Measurements from ENCODE around the gene BMPR1B.
"Not testable (repeated sequence)": the region's sequence is repeated elsewhere in the genome, so short reads cannot be mapped to it uniquely, and the experiment has no call there.

BMPR1B gene

GRCh38 chr4:95170176-95170575, 412.4 kb downstream of the BMPR1B start:
- Histone ChIP-seq H3K27ac (ENCODE audit: low read depth, low read length) (no peak overlapping the region), H3K36me3 (ENCODE audit: control insufficient read depth in 5 of 5, insufficient read depth in 5 of 5, low read length in 5 of 5) (no peaks in the 10 kb centered on the region), H3K27me3 (ENCODE audit: control insufficient read depth in 5 of 5, insufficient read depth in 4 of 5, low read length in 5 of 5) (no peaks in the 10 kb centered on the region), H3K4me1 (ENCODE audit: control insufficient read depth in 5 of 5, insufficient read depth in 5 of 5, low read length in 5 of 5) (no peaks in the 10 kb centered on the region), H3K9ac (ENCODE audit: low read length in 5 of 5) (no peak overlapping the region), H3K4me3 (ENCODE audit: low read depth in 1 of 5, low read length in 5 of 5) (no peak overlapping the region), H3K9me3 (ENCODE audit: control insufficient read depth in 5 of 5, low read length in 5 of 5) (no peaks in the 10 kb centered on the region)

GRCh38 chr4:95171377-95171776, 413.6 kb downstream of the BMPR1B start:
- H3K9me3 ChIP-seq (ENCODE audit: control insufficient read depth in 5 of 5, low read length in 5 of 5); H3K27me3 ChIP-seq (ENCODE audit: control insufficient read depth in 5 of 5, insufficient read depth in 4 of 5, low read length in 5 of 5); H3K4me3 ChIP-seq (ENCODE audit: low read depth in 1 of 5, low read length in 5 of 5); H3K4me1 ChIP-seq (ENCODE audit: control insufficient read depth in 5 of 5, insufficient read depth in 5 of 5, low read length in 5 of 5); H3K9ac ChIP-seq (ENCODE audit: low read length in 5 of 5); H3K27ac ChIP-seq (ENCODE audit: low read depth, low read length); H3K36me3 ChIP-seq (ENCODE audit: control insufficient read depth in 5 of 5, insufficient read depth in 5 of 5, low read length in 5 of 5): not testable (repeated sequence)

DNA sequence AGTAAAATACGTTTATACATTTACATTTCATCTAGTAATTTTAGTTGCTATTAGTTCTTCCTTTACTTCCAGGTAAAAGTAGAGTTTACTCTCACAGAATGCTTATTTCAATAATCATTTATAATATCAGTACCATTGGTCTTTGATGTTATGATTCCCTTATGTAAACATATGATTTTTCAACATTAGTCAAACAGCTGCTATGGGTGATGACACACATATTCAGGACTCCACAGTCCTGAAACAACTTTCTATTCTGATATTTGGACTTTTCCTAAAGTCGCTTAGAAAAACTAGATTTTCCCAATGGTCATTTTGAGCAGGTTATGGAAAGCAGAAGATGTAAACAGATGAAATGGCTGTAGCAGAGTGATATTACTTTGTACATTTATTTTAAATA, 421.2 kb downstream of the BMPR1B start:
- H3K27ac ChIP-seq (ENCODE audit: low read depth, low read length), result no peak overlapping the region
- peaks cover 0 to 3% (median 0%) of the 10 kb centered on the region in 5 donors for H3K36me3 ChIP-seq (ENCODE audit: control insufficient read depth in 5 of 5, insufficient read depth in 5 of 5, low read length in 5 of 5)
- H3K4me3 ChIP-seq (ENCODE audit: low read depth in 1 of 5, low read length in 5 of 5), result no peak overlapping the region
- H3K4me1 ChIP-seq (ENCODE audit: control insufficient read depth in 5 of 5, insufficient read depth in 5 of 5, low read length in 5 of 5), result no peaks in the 10 kb centered on the region
- H3K27me3 ChIP-seq (ENCODE audit: control insufficient read depth in 5 of 5, insufficient read depth in 4 of 5, low read length in 5 of 5), result peaks cover 0 to 5% (median 0%) of the 10 kb centered on the region in 5 donors
- no peak overlapping the region for H3K9ac ChIP-seq (ENCODE audit: low read length in 5 of 5)
- no peaks in the 10 kb centered on the region for H3K9me3 ChIP-seq (ENCODE audit: control insufficient read depth in 5 of 5, low read length in 5 of 5)

- H3K9me3 ChIP-seq (ENCODE audit: control insufficient read depth in 5 of 5, low read length in 5 of 5), result no peaks in the 10 kb centered on the region
- no peak overlapping the region for H3K4me3 ChIP-seq (ENCODE audit: low read depth in 1 of 5, low read length in 5 of 5)
- peaks cover 0 to 5% (median 0%) of the 10 kb centered on the region in 5 donors for H3K27me3 ChIP-seq (ENCODE audit: control insufficient read depth in 5 of 5, insufficient read depth in 4 of 5, low read length in 5 of 5)
- no peak overlapping the region for H3K27ac ChIP-seq (ENCODE audit: low read depth, low read length)
- peaks cover 0 to 3% (median 0%) of the 10 kb centered on the region in 5 donors for H3K36me3 ChIP-seq (ENCODE audit: control insufficient read depth in 5 of 5, insufficient read depth in 5 of 5, low read length in 5 of 5)
- no peak overlapping the region for H3K9ac ChIP-seq (ENCODE audit: low read length in 5 of 5)
- H3K4me1 ChIP-seq (ENCODE audit: control insufficient read depth in 5 of 5, insufficient read depth in 5 of 5, low read length in 5 of 5), result no peaks in the 10 kb centered on the region
Observed at GRCh38 chr4:95180531-95181242, 422.9 kb downstream of the BMPR1B start.

GRCh38 chr4:95181243-95181995, 423.7 kb downstream of the BMPR1B start:
- peaks cover 0 to 3% (median 0%) of the 10 kb centered on the region in 5 donors for H3K36me3 ChIP-seq (ENCODE audit: control insufficient read depth in 5 of 5, insufficient read depth in 5 of 5, low read length in 5 of 5)

DNA sequence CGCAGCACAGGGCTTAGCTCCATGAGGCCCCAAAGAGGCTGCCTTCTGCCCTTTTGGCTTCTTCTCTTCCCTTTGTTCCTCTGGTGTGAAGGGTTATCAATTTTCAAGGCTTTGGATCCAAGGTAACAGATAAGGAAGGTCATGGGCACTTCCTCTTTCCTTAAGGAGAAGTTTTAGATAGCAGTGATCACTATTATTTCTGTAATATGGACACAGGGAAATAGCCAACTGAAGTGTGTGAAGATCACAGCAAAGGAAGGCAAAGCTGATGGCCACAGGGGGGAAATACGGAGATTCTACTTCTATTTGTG, 424.2 kb downstream of the BMPR1B start:
- Histone ChIP-seq H3K36me3 (ENCODE audit: control insufficient read depth in 5 of 5, insufficient read depth in 5 of 5, low read length in 5 of 5) (peaks cover 0 to 3% (median 0%) of the 10 kb centered on the region in 5 donors), H3K4me3 (ENCODE audit: low read depth in 1 of 5, low read length in 5 of 5) (no peak overlapping the region), H3K9me3 (ENCODE audit: control insufficient read depth in 5 of 5, low read length in 5 of 5) (no peaks in the 10 kb centered on the region), H3K9ac (ENCODE audit: low read length in 5 of 5) (no peak overlapping the region), H3K27ac (ENCODE audit: low read depth, low read length) (no peak overlapping the region), H3K27me3 (ENCODE audit: control insufficient read depth in 5 of 5, insufficient read depth in 4 of 5, low read length in 5 of 5) (peaks cover 0 to 5% (median 0%) of the 10 kb centered on the region in 5 donors), H3K4me1 (ENCODE audit: control insufficient read depth in 5 of 5, insufficient read depth in 5 of 5, low read length in 5 of 5) (no peaks in the 10 kb centered on the region)

More at GRCh38 chr4:95181243-95181995, 423.7 kb downstream of the BMPR1B start:
- H3K9me3 ChIP-seq (ENCODE audit: control insufficient read depth in 5 of 5, low read length in 5 of 5), result no peaks in the 10 kb centered on the region
- H3K4me1 ChIP-seq (ENCODE audit: control insufficient read depth in 5 of 5, insufficient read depth in 5 of 5, low read length in 5 of 5), result no peaks in the 10 kb centered on the region
- peaks cover 0 to 5% (median 0%) of the 10 kb centered on the region in 5 donors for H3K27me3 ChIP-seq (ENCODE audit: control insufficient read depth in 5 of 5, insufficient read depth in 4 of 5, low read length in 5 of 5)
- no peak overlapping the region for H3K4me3 ChIP-seq (ENCODE audit: low read depth in 1 of 5, low read length in 5 of 5)
- H3K27ac ChIP-seq (ENCODE audit: low read depth, low read length), result no peak overlapping the region
- no peak overlapping the region for H3K9ac ChIP-seq (ENCODE audit: low read length in 5 of 5)

DNA sequence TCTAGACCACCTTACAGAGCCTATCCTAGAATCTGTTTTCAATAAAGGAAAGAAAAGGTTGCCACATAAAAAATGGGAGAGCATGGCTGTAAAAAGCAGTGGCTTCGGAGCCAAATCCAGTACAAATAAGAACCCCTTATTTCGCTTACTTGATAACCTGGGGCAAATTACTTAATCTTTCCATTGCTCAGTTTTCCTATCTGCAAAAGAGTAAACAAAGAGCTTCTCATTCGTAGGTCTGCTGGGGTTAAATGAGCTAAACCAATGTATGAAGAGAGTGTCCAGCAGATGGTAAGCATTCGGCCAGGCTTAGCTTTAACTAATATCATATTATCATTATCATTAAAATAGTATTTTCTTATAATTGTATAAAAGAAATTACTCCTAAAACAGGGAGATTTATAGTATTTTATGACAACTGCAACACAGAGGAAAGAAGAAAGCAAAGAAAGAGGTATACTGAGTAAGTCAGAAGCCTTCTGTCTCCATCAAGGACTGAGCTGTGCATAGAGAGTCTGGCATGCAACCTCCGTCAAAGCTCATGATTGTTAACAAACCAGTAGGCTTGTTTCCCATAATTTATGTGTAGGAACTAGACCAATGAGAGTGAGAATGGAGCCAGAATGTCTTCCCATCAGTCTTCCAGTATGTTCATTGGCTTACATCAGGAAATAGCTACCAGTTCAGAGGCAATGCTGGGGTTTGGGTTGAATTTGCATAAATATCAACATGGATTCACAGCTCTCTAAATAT, 426.1 kb downstream of the BMPR1B start:
- H3K4me1 ChIP-seq (ENCODE audit: control insufficient read depth in 5 of 5, insufficient read depth in 5 of 5, low read length in 5 of 5), result no peaks in the 10 kb centered on the region
- H3K27ac ChIP-seq (ENCODE audit: low read depth, low read length), result no peak overlapping the region
- no peak overlapping the region for H3K4me3 ChIP-seq (ENCODE audit: low read depth in 1 of 5, low read length in 5 of 5)
- H3K27me3 ChIP-seq (ENCODE audit: control insufficient read depth in 5 of 5, insufficient read depth in 4 of 5, low read length in 5 of 5), result peaks cover 0 to 5% (median 0%) of the 10 kb centered on the region in 5 donors
- no peaks in the 10 kb centered on the region for H3K9me3 ChIP-seq (ENCODE audit: control insufficient read depth in 5 of 5, low read length in 5 of 5)
- H3K36me3 ChIP-seq (ENCODE audit: control insufficient read depth in 5 of 5, insufficient read depth in 5 of 5, low read length in 5 of 5), result peaks cover 0 to 3% (median 0%) of the 10 kb centered on the region in 5 donors
- no peak overlapping the region for H3K9ac ChIP-seq (ENCODE audit: low read length in 5 of 5)

GRCh38 chr4:95186666-95187065, 428.9 kb downstream of the BMPR1B start:
- Histone ChIP-seq H3K9ac (ENCODE audit: low read length in 5 of 5) (no peak overlapping the region), H3K4me1 (ENCODE audit: control insufficient read depth in 5 of 5, insufficient read depth in 5 of 5, low read length in 5 of 5) (no peaks in the 10 kb centered on the region), H3K9me3 (ENCODE audit: control insufficient read depth in 5 of 5, low read length in 5 of 5) (no peaks in the 10 kb centered on the region), H3K27me3 (ENCODE audit: control insufficient read depth in 5 of 5, insufficient read depth in 4 of 5, low read length in 5 of 5) (no peaks in the 10 kb centered on the region), H3K36me3 (ENCODE audit: control insufficient read depth in 5 of 5, insufficient read depth in 5 of 5, low read length in 5 of 5) (no peaks in the 10 kb centered on the region), H3K27ac (ENCODE audit: low read depth, low read length) (no peak overlapping the region), H3K4me3 (ENCODE audit: low read depth in 1 of 5, low read length in 5 of 5) (no peak overlapping the region)

DNA sequence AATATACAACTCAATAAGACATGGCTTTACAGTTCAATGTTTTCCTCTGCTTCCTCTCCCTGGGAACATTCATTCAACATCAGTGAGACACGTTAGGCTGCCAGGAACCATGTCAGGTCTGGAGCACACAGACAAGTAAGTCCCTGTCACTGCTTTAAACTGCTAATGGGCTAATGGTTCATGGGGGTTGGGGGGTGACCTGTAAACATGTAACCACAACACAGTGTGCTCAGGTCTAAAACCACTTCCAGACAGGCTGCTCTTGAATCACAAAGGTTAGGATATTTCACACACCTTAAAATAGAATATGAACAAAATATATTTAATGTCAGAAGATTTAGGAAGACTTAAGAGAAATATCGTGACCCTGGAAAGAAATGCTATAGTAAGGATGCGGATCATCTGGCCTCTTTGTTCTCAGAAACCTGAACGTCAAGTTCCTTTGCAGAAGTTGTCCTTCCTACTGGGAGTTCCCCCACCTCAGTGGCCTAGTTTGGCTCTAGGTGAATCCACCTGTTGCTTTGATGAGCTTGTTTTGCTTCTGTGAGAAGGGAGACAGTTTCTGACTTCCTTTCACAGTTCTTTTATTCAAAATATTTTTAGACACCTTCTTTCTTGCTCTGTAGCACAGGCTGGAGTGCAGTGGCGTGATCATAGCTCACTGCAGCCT, 431.1 kb downstream of the BMPR1B start:
- Histone ChIP-seq H3K36me3 (ENCODE audit: control insufficient read depth in 5 of 5, insufficient read depth in 5 of 5, low read length in 5 of 5) (no peaks in the 10 kb centered on the region), H3K27ac (ENCODE audit: low read depth, low read length) (no peak overlapping the region), H3K4me1 (ENCODE audit: control insufficient read depth in 5 of 5, insufficient read depth in 5 of 5, low read length in 5 of 5) (no peaks in the 10 kb centered on the region), H3K4me3 (ENCODE audit: low read depth in 1 of 5, low read length in 5 of 5) (no peak overlapping the region), H3K9ac (ENCODE audit: low read length in 5 of 5) (no peak overlapping the region), H3K9me3 (ENCODE audit: control insufficient read depth in 5 of 5, low read length in 5 of 5) (no peaks in the 10 kb centered on the region), H3K27me3 (ENCODE audit: control insufficient read depth in 5 of 5, insufficient read depth in 4 of 5, low read length in 5 of 5) (peaks cover 0 to 4% (median 0%) of the 10 kb centered on the region in 5 donors)
